Stimulated activated CD4-positive, alpha-beta T cell treated with anti-CD3 and anti-CD28 coated beads, Interleukin-12 subunit alpha, Interleukin-12 subunit beta, amount 100 ng/mL, for 48 hours (primary cell): Measurements from ENCODE around the gene FRMD8.

Experiments used
- DNase-seq, 3 donors: peaks; one replicate each; pipeline ENCODE4 v3.0.0-alpha.2; 2020; ENCODE audit warnings: low read depth in 2 of 3, low spot score in 1 of 3

The FRMD8 gene

DNA sequence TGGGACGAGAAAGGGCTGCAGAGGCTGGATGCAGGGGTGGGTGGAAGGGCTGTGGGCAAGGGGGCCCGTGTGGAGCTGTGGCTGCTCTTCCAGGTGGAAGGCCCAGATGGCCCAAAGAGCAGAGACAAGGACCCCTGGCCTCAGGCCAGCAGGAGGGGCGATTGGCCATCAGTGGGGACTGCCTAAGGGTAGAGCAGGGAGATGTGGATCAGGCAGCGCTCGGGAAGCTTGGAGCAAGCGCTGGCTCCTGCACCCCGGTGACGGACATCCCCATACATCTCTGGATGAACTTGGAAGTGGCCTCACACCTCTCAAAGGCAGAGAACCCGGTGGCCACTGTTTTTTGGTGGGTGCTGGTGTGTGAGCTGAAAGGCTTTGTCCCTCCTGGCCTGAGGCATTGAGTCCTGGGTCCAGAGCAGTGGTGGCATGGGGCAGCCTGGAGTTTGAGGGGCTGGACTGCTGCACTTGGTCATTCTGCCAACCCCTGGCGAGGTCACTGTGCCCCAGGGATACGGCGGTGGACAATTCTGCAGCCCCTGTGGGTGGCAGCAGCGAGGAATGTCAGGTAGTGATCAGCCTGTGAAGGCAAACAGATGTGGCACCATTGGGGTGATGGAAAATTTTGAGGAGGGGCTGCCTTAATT is 5.9 kb downstream of the FRMD8 start:
- no peak for DNase-seq

GRCh38 chr11:65392899-65393298 is 6.5 kb downstream of the FRMD8 start:
- no peak for DNase-seq

DNA sequence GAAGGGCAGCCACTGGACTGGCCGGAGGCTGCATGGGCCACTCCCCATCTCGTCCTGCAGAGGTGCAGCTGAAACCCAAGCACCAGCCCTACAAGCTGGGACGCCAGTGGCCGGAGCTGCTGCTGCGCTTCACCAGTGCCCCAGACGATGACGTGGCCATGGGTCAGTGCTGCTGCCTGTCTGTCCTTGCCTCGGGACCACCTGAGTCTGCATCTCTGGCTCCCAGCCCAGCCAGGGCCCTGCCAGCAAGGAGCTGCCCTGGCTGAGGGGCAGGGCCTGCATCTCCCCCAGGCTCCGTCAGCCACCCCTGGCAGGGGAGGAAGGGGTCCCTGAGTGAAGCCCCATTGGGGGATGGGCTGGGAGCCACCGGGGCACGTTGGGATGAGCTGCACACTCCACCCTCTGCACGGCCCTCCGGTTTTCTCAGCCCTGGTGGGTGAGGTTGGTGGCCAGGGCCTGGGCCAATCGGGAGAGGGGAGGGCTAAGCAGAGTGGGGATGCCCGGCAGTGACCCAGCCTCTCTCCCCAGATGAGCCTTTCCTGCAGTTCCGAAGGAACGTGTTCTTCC is 7.2 kb downstream of the FRMD8 start:
- DNase-seq: no peak

- no peak for DNase-seq
Observed at GRCh38 chr11:65394125-65394536, 7.7 kb downstream of the FRMD8 start.

DNA sequence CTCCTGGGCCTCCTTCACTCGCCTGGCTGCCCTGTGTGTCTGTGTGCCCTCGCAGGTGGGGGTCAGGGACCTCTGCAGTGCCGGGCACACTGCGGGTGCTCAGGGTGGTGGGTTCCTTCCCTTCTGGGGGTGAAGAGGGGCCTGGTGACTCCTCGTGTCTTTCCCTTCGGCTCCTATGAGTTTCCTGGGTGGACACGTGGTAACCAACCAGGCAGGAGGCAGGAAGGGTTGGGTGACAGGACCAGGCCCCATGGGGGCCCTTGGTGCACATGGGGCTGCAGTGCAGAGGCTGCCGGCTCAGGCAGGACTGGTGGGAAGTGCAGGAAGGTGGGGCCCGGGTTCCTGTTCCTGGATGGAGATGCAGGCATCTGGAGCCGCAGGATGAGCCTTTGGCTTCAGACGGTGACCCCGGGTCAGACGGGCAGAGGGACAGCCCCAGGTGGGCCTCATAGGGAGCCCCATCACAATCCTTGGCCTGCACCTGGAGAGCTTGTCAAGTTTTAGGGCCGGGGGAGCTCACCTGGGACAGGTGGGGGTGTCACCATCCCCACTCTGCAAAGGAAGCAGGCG is 9.6 kb downstream of the FRMD8 start:
- no peak for DNase-seq

GRCh38 chr11:65396769-65397745 is 10.6 kb downstream of the FRMD8 start:
- no peak for DNase-seq

DNA sequence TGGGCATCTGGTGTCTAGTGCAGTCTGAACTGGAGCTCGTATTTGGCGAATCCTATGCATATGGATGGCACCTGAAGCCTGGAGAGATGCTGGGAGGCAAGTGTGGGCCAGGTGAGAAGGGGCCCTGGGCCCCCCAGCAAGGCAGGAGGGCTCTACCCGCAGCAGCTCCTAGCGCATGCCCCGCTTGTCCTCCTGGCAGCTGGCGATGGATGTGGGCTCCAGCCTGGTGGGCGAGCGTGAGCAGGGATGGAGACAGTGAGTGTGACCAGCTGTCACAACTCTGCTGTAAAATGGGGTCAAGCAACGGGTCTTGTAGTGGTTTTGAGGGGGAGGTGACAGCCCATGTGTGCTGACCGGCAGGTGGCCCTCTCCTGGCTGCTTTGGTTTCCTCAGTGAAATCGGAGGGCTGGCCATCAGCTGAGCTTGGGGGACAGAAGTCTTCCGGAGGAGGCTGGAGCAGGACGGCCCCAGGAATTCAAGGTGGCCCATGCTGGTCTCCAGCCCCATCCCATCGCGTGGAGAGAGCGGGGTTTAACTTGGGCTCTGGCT is 12.0 kb downstream of the FRMD8 start:
- DNase-seq: no peak

- DNase-seq: no peak
Observed at GRCh38 chr11:65399249-65399648, 12.8 kb downstream of the FRMD8 start.

DNA sequence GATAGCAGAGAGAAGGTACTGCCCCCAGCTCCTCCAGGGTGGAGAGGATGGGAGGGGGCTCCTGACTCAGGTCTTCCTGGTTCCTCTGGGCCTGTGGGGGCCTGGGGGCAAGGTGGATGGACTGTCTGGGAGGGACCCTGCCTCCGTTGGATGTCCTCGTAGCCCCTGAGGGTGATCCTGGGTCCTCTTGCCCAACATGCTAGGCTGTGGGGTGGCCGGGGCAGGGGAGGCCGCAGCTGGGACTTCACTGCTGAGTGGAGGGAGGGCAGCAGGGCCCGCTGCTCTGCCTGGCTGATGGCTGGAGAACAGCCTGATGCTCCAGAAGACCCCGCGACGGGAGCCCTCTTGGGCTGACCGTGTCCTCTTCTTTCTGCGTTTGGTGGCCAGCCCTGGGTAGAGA is 13.4 kb downstream of the FRMD8 start:
- DNase-seq: no peak

GRCh38 chr11:65400307-65401072 is 14.1 kb downstream of the FRMD8 start:
- no peak for DNase-seq

DNA sequence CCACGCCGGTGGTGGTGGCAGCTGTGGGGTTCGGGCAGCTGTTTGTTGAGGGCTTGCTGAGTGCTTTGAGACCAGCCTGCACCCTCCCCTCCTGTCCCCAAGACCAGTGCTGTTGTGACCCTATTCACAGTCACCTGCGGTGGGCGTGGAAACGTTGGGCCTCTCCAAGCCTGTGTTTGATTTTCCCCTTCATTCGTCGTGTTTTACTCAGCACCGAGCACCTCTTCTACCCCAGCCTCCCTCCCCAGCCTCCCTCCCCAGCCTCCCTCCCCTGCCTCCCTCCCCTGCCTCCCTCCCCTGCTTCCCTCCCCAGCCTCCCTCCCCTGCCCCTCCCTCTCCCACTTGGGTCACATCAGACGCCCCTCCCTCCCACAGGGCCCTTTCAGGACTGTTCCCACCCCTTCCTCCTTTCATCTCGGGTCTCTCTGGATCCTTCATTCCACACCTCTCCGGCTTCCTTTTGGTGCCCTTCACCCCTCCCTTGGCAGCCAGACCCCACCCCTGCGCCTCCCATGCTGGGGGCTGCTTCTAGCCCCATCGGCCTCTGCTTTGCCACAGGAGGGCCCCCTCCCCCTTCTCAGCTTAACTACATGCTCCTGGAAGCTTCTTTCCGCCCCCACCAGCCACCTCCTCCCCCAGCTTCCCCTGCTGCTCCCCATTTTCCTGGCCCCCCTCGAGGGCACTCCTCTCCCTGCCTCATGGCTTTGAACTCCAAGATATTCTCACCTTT is 14.8 kb downstream of the FRMD8 start:
- no peak for DNase-seq

DNA sequence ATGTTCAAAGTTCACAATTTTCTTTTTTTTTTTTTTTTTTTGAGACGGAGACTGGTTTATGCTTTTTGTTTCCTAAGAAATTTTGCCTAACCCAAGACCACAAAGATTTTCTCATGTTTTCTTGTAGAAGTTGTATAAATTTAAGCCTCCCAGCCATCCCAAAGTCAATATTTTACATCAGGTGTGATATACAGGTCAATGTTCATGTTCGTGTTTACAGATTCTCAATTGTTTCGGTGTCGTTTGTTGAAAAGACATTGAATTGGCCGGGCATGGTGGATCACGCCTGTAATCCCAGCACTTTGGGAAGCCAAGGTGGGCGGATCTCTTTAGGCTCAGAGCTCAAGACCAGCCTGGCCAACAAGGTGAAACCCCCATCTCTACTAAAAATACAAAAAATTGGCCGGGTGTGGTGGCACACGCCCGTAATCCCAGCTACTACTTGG is 15.4 kb downstream of the FRMD8 start:
- no peak for DNase-seq

DNA sequence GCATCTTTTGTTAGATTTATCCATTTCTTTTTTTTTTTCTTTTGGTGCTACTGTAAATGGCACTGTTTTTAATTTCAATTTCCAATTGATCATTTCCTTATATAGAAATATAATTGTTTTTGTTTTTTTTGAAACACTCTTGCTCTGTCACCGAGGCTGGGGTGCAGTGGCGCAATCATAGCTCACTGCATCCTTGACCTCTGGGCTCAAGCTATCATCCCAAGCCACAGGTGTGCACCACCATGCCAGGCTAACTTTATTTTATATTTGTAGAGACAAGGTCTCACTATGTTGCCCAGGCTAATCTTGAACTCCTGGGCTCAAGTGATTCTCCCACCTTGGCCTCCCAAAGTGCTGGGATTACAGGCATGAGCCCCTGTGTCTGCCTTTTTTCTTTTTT is 16.4 kb downstream of the FRMD8 start:
- DNase-seq: no peak

- no peak for DNase-seq
Observed at GRCh38 chr11:65403607-65404121, 17.2 kb downstream of the FRMD8 start.

- DNase-seq: no peak
Observed at GRCh38 chr11:65404210-65404609, 17.8 kb downstream of the FRMD8 start.

GRCh38 chr11:65404638-65405339 is 18.4 kb downstream of the FRMD8 start:
- no peak for DNase-seq

DNA sequence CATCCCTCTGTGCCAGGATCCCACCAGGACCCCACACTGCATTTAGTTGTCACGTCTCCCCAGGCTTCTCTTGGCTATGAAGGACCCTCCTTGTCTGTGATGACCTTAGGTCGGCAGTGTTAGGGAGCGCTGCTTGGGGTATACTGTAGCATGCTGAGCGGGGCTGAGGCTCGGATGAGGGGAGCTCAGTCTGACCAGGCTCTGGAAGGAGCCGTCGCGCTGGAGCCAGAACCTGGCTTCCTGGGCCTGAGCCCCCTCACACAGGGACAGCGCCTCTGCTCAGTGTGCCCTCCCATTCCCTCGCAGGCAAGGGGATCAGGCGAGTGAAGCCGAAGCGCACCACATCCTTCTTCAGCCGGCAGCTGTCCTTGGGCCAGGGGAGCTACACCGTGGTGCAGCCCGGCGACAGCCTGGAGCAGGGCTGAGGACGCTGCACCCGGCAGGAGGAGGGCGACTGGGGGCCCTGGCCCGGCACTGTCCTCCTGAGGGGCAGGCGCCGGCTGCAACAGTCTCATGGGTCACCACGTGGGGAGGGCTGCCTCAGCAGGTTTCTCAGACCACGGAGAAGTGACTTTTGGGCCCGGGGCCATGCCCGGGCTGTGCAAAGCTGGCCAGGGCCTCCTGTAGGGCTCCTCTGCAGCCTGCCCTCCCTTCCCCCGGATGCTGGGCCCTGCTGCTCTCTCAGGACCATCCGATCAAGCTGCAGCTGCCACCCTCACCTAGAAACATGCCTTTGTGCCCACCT is 24.7 kb downstream of the FRMD8 start:
- DNase-seq: no peak

DNA sequence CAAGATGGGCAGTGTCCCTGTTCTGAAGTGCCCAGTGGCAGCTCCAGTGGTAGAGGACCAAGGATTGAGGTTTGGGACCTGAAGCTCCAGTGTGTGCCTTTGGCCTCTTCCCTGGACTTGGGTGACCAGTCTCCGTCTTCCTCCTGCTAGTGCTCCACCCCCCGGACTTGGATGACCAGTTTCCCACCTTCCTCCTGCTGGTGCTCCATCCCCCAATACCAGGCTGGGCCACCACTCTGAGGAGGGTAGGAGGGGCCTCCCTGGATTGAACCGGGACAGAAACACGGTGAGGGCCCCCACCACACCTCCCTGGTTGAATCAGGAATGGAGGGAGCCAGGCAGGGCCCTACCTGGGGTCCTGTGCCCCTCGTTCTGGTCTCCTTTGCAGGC is 25.2 kb downstream of the FRMD8 start:
- no peak for DNase-seq
